Suprapubic skin (tissue), 4 donors: Measurements from ENCODE around the gene PHF21A.

ENCODE experiments used
- CTCF ChIP-seq, 2 donors: fragments of 200-600 bp in 1 of 2; fragments of 450-650 bp in 1 of 2; sonication (generic) in 1 of 2; IDR thresholded peaks; one replicate each; pipeline ENCODE4 v1.5.1; 2016 to 2019; ENCODE audit warnings: antibody characterized with exemption in 2 of 2, mild to moderate bottlenecking in 1 of 2, moderate library complexity in 1 of 2
- EP300 ChIP-seq: sonication (generic); formaldehyde crosslinking; IDR thresholded peaks from one replicate; pipeline ENCODE4 v1.6.1; 2017; ENCODE audit warnings: antibody characterized with exemption
- POLR2A ChIP-seq, 2 donors: fragments of 450-650 bp; IDR thresholded peaks; one replicate each; pipeline ENCODE4 v1.6.1; 2017; ENCODE audit warnings: antibody characterized with exemption in 2 of 2, mild to moderate bottlenecking in 2 of 2, moderate library complexity in 2 of 2
- POLR2AphosphoS5 ChIP-seq, 3 donors: sonication (generic); formaldehyde crosslinking; IDR thresholded peaks; one replicate each; pipeline ENCODE4 v1.6.1; 2017; ENCODE audit warnings: antibody characterized with exemption in 3 of 3

GRCh38 chr11:45921561-45922424 lies 199.5 kb downstream of the PHF21A start:
- TF ChIP-seq CTCF (IDR thresholded peaks at IDR 0.05) (no peak), POLR2AphosphoS5 (IDR thresholded peaks at IDR 0.05) (no peak), EP300 (no peak), POLR2A (IDR thresholded peaks at IDR 0.05) (no peak)
